Mesendoderm (in vitro differentiated cells): Measurements from ENCODE around the gene AQP12A.
A peak's percentile ranks its signal among the peaks of the same experiment; 100 is the strongest.

ENCODE experiments used
- DNase-seq: peaks from one replicate; pipeline ENCODE4 v3.0.0; 2013
- H2AK5ac ChIP-seq: 2 replicates; pipeline ENCODE4 v1.6.1; 2013; ENCODE audit warnings: low read length, inconsistent platforms
- H2BK120ac ChIP-seq: 2 replicates; pipeline ENCODE4 v1.6.1; 2013; ENCODE audit warnings: low read depth, mild to moderate bottlenecking, low read length, moderate library complexity, mixed read lengths
- H2BK15ac ChIP-seq: replicated peaks from 2 replicates; pipeline ENCODE4 v1.6.1; 2013; ENCODE audit warnings: low read depth, mild to moderate bottlenecking, moderate library complexity
- H2BK5ac ChIP-seq: 2 replicates; pipeline ENCODE4 v1.6.1; 2013; ENCODE audit warnings: low read length, inconsistent platforms
- H3K18ac ChIP-seq: 2 replicates; pipeline ENCODE4 v1.6.1; 2013; ENCODE audit warnings: mild to moderate bottlenecking, low read length, mixed read lengths
- H3K23ac ChIP-seq: one replicate; pipeline ENCODE4 v1.6.1; 2013; ENCODE audit warnings: low read length
- H3K27ac ChIP-seq: 2 replicates; pipeline ENCODE4 v1.5.1; 2013; ENCODE audit warnings: low read depth, mild to moderate bottlenecking, inconsistent platforms, low read length, moderate library complexity
- H3K27me3 ChIP-seq: 2 replicates; pipeline ENCODE4 v1.6.1; 2013; ENCODE audit warnings: low read length, control low read depth, mild to moderate bottlenecking, inconsistent platforms; ENCODE audit not compliant: insufficient read depth, poor library complexity
- H3K36me3 ChIP-seq: 2 replicates; pipeline ENCODE4 v1.6.1; 2013; ENCODE audit warnings: low read length, inconsistent platforms; ENCODE audit not compliant: control insufficient read depth, insufficient read depth
- H3K4ac ChIP-seq: one replicate; pipeline ENCODE4 v1.6.1; 2013; ENCODE audit warnings: low read depth, mild to moderate bottlenecking, low read length, moderate library complexity
- H3K4me1 ChIP-seq: 2 replicates; pipeline ENCODE4 v1.6.1; 2013; ENCODE audit warnings: low read depth, low read length, inconsistent platforms; ENCODE audit not compliant: control insufficient read depth
- H3K4me2 ChIP-seq: 2 replicates; pipeline ENCODE4 v1.6.1; 2013; ENCODE audit warnings: low read length
- H3K4me3 ChIP-seq: 2 replicates; pipeline ENCODE4 v1.5.1; 2013; ENCODE audit warnings: mild to moderate bottlenecking, low read length
- H3K56ac ChIP-seq: one replicate; pipeline ENCODE4 v1.6.1; 2013; ENCODE audit warnings: low read length
- H3K79me1 ChIP-seq: 2 replicates; pipeline ENCODE4 v1.6.1; 2013; ENCODE audit warnings: low read length, inconsistent platforms
- H3K79me2 ChIP-seq: 2 replicates; pipeline ENCODE4 v1.6.1; 2013; ENCODE audit warnings: mild to moderate bottlenecking, low read length; ENCODE audit not compliant: control insufficient read depth, insufficient read depth
- H3K9ac ChIP-seq: 2 replicates; pipeline ENCODE4 v1.6.1; 2013; ENCODE audit warnings: low read length, inconsistent platforms
- H4K5ac ChIP-seq: one replicate; pipeline ENCODE4 v1.6.1; 2013; ENCODE audit warnings: low read length
- H4K8ac ChIP-seq: one replicate; pipeline ENCODE4 v1.6.1; 2013; ENCODE audit warnings: low read depth, mild to moderate bottlenecking, control low read depth, low read length, moderate library complexity
- WGBS: extraction: QIAGEN DNeasy Blood & Tissue Kit; methylation state at CpG from one replicate; pipeline ENCODE4 v1.1.7; 2013; ENCODE audit warnings: low lambda C conversion rate, missing lambda C conversion rate; ENCODE audit not compliant: insufficient coverage; ENCODE audit errors: extremely low coverage; 5-methylcytosine and 5-hydroxymethylcytosine counted together

AQP12A gene

GRCh38 chr2:240731178-240731545 is 39.5 kb downstream of the AQP12A start:
- H2BK15ac ChIP-seq: no peak overlapping the region
- no CpG with 5 or more reads among the region's 9 CpGs for WGBS
- no peak overlapping the region for H4K8ac ChIP-seq

GRCh38 chr2:240732184-240732583 is 40.5 kb downstream of the AQP12A start:
- Histone ChIP-seq H2BK15ac (no peak overlapping the region), H3K9ac (no peak overlapping the region), H2BK5ac (no peak overlapping the region), H3K4ac (no peak overlapping the region), H3K27me3 (no peaks in the 10 kb centered on the region), H3K18ac (no peak overlapping the region), H3K4me2 (no peak overlapping the region), H2BK120ac (no peak overlapping the region), H4K8ac (no peak overlapping the region), H3K23ac (no peak overlapping the region), H2AK5ac (no peak overlapping the region), H4K5ac (no peak overlapping the region), H3K36me3 (no peaks in the 10 kb centered on the region), H3K79me2 (no peaks in the 10 kb centered on the region), H3K4me1 (no peaks in the 10 kb centered on the region), H3K56ac (no peak overlapping the region), H3K4me3 (no peak overlapping the region), H3K79me1 (no peaks in the 10 kb centered on the region), H3K27ac (no peak overlapping the region)
- WGBS: 100% methylated on average over 5 of the region's 5 CpGs
- no peak for DNase-seq

More at GRCh38 chr2:240731178-240731545, 39.5 kb downstream of the AQP12A start:
- Histone ChIP-seq H3K4me2 (no peak overlapping the region), H3K4ac (no peak overlapping the region), H3K27me3 (no peaks in the 10 kb centered on the region), H3K27ac (no peak overlapping the region), H3K4me1 (no peaks in the 10 kb centered on the region), H3K18ac (no peak overlapping the region), H3K9ac (no peak overlapping the region), H2AK5ac (no peak overlapping the region), H3K79me1 (no peaks in the 10 kb centered on the region), H3K4me3 (no peak overlapping the region), H2BK5ac (no peak overlapping the region), H2BK120ac (no peak overlapping the region), H3K79me2 (no peaks in the 10 kb centered on the region), H4K5ac (no peak overlapping the region), H3K23ac (no peak overlapping the region), H3K56ac (no peak overlapping the region), H3K36me3 (no peaks in the 10 kb centered on the region)
- no peak for DNase-seq

GRCh38 chr2:240732911-240733622 is 41.4 kb downstream of the AQP12A start:
- H4K5ac ChIP-seq: no peak overlapping the region
- no peak for DNase-seq
- no peaks in the 10 kb centered on the region for H3K4me1 ChIP-seq
- no peaks in the 10 kb centered on the region for H3K79me2 ChIP-seq
- WGBS: no CpG with 5 or more reads among the region's 10 CpGs
- H3K27ac ChIP-seq: no peak overlapping the region
- H3K56ac ChIP-seq: no peak overlapping the region
- no peak overlapping the region for H4K8ac ChIP-seq
- H3K23ac ChIP-seq: no peak overlapping the region
- H2BK5ac ChIP-seq: no peak overlapping the region
- H2AK5ac ChIP-seq: no peak overlapping the region
- H3K4me2 ChIP-seq: no peak overlapping the region
- H3K4me3 ChIP-seq: no peak overlapping the region
- no peak overlapping the region for H2BK15ac ChIP-seq
- H3K4ac ChIP-seq: no peak overlapping the region
- H3K79me1 ChIP-seq: no peaks in the 10 kb centered on the region
- H2BK120ac ChIP-seq: no peak overlapping the region
- H3K27me3 ChIP-seq: no peaks in the 10 kb centered on the region
- no peak overlapping the region for H3K18ac ChIP-seq
- H3K9ac ChIP-seq: no peak overlapping the region
- no peaks in the 10 kb centered on the region for H3K36me3 ChIP-seq

DNA sequence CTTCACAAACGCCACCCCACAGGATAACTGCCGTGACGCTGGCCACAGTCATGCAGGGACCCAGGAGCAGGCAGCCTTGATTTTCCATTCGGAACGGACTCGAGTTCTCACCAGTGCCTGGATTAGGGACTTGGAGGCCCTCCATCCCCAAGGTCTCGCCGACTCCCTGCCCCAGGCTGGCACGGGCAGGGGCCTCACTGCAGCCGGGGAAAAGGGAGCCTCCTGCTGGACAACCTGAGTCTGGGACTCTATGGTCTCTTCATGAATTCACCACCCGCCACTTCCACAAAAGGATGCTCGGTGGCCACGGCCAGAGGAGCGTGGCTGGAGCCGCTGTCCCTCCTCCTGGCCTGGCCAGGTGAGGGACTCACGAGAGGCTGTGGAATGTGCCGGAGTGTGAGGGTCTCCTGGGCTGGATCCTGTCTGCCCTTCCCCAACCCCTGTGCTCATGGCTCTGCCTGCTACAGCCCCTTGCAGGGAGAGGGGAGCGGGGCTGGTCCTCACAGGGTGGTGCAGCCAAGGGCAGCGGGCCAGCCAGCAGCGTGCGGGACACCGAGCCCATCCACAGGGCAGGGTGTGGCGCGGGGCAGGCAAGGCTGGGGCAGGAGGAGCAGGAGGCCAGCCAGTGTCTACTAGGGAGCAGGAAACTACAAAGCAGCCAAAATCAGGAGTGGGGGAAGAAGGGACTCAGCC is 42.3 kb downstream of the AQP12A start:
- peaks cover under 1% of the 10 kb centered on the region for H3K36me3 ChIP-seq
- peak; percentile 16 for DNase-seq
- no peaks in the 10 kb centered on the region for H3K79me2 ChIP-seq

DNA sequence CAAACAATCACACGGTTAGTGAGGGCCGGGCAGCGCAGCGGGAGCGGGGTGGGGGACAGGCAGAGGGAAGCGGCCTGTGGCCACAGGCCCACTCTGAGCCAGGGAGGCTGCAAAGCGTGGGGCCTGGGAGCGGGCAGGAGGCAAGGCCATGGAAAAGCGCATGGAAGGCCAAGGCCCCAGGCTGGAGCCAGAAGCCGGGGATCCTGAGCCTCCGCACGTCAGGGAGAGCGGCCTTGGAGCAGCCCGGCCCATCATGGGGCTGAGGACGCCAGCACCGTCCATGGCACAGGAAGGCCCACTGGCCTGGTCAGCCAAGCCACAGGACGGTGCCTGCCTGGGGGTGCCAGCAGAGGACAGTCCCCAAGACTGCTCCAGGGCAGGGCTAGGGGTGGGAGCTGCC is 43.1 kb downstream of the AQP12A start:
- Histone ChIP-seq H2BK120ac (no peak overlapping the region), H3K9ac (no peak overlapping the region), H3K27me3 (no peaks in the 10 kb centered on the region), H3K79me1 (no peaks in the 10 kb centered on the region), H2BK5ac (no peak overlapping the region), H3K18ac (no peak overlapping the region), H3K4me3 (no peak overlapping the region), H4K8ac (no peak overlapping the region), H3K4me1 (no peaks in the 10 kb centered on the region), H4K5ac (no peak overlapping the region), H2BK15ac (no peak overlapping the region), H3K27ac (no peak overlapping the region), H3K79me2 (no peaks in the 10 kb centered on the region), H3K4me2 (no peak overlapping the region), H3K23ac (no peak overlapping the region), H2AK5ac (no peak overlapping the region), H3K36me3 (peaks cover 4% of the 10 kb centered on the region), H3K56ac (no peak overlapping the region), H3K4ac (no peak overlapping the region)
- DNase-seq: no peak
- WGBS: no CpG with 5 or more reads among the region's 17 CpGs

More for the DNA sequence above, 42.3 kb downstream of the AQP12A start:
- Histone ChIP-seq H3K9ac (no peak overlapping the region), H2BK120ac (no peak overlapping the region), H3K4me1 (no peaks in the 10 kb centered on the region), H4K8ac (no peak overlapping the region), H3K79me1 (no peaks in the 10 kb centered on the region), H4K5ac (no peak overlapping the region), H2BK15ac (no peak overlapping the region), H3K56ac (no peak overlapping the region), H2AK5ac (no peak overlapping the region), H3K4me2 (no peak overlapping the region), H3K27me3 (no peaks in the 10 kb centered on the region), H3K27ac (no peak overlapping the region), H3K18ac (no peak overlapping the region), H3K23ac (no peak overlapping the region), H3K4ac (no peak overlapping the region), H3K4me3 (no peak overlapping the region), H2BK5ac (no peak overlapping the region)
- no CpG with 5 or more reads among the region's 24 CpGs for WGBS
